Neutrophil (primary cell): ENCODE results near the gene TFPI2.

Experiments
- H3K27ac ChIP-seq: fragments of 200-600 bp; sonication (generic); 2 replicates; pipeline ENCODE4 v1.5.1; 2016; ENCODE audit warnings: mild to moderate bottlenecking, moderate library complexity
- H3K27me3 ChIP-seq: fragments of 200-600 bp; sonication (generic); 2 replicates; pipeline ENCODE4 v1.6.0; 2016; ENCODE audit warnings: mild to moderate bottlenecking
- H3K36me3 ChIP-seq: fragments of 200-600 bp; sonication (generic); 2 replicates; pipeline ENCODE4 v1.5.1; 2017
- H3K4me1 ChIP-seq, 2 experiments: fragments of 200-600 bp in 1 of 2; sonication (generic) in 1 of 2; 1 replicate in 1 of 2; 2 replicates in 1 of 2; pipeline versions ENCODE4 v1.5.1 to v1.6.1; 2013 to 2016; ENCODE audit warnings: low read depth in 1 of 2, low read length in 1 of 2, mild to moderate bottlenecking in 1 of 2, moderate library complexity in 1 of 2; ENCODE audit not compliant: control insufficient read depth in 1 of 2, insufficient read depth in 1 of 2
- H3K4me3 ChIP-seq, 2 experiments: fragments of 200-600 bp in 1 of 2; sonication (generic) in 1 of 2; 1 replicate in 1 of 2; 2 replicates in 1 of 2; pipeline ENCODE4 v1.5.1; 2013 to 2016; ENCODE audit warnings: low read depth in 1 of 2, low read length in 1 of 2, mild to moderate bottlenecking in 1 of 2, moderate library complexity in 1 of 2
- H3K9me3 ChIP-seq: fragments of 200-600 bp; sonication (generic); 2 replicates; pipeline ENCODE4 v1.5.1; 2016
- CTCF ChIP-seq: fragments of 200-600 bp; sonication (generic); IDR thresholded peaks from 2 replicates; pipeline ENCODE4 v1.5.1; 2016; ENCODE audit warnings: antibody characterized with exemption

Gene TFPI2

GRCh38 chr7:93883917-93884345 lies 6.6 kb downstream of the TFPI2 start:
- Histone ChIP-seq H3K27me3 (peaks cover 20% of the 10 kb centered on the region), H3K9me3 (no peaks in the 10 kb centered on the region), H3K27ac (no peak overlapping the region), H3K4me1 (no peaks in the 10 kb centered on the region), H3K36me3 (no peaks in the 10 kb centered on the region), H3K4me3 (no peak overlapping the region)
- no peak for TF ChIP-seq CTCF

- no peak for TF ChIP-seq CTCF
- Histone ChIP-seq H3K36me3 (no peaks in the 10 kb centered on the region), H3K4me1 (no peaks in the 10 kb centered on the region), H3K27me3 (peaks cover 14% of the 10 kb centered on the region), H3K9me3 (no peaks in the 10 kb centered on the region), H3K4me3 (no peak overlapping the region), H3K27ac (no peak overlapping the region)
Observed at GRCh38 chr7:93883078-93883916, 7.3 kb downstream of the TFPI2 start.

- Histone ChIP-seq H3K36me3 (no peaks in the 10 kb centered on the region), H3K27me3 (peaks cover 6% of the 10 kb centered on the region), H3K4me3 (no peak overlapping the region), H3K9me3 (no peaks in the 10 kb centered on the region), H3K4me1 (no peaks in the 10 kb centered on the region), H3K27ac (no peak overlapping the region)
- no peak for TF ChIP-seq CTCF
Observed at GRCh38 chr7:93882468-93882867, 8.1 kb downstream of the TFPI2 start.

- Histone ChIP-seq H3K9me3 (no peaks in the 10 kb centered on the region), H3K4me1 (no peaks in the 10 kb centered on the region), H3K27me3 (no peaks in the 10 kb centered on the region), H3K4me3 (no peak overlapping the region), H3K27ac (no peak overlapping the region), H3K36me3 (no peaks in the 10 kb centered on the region)
- TF ChIP-seq CTCF: no peak
Observed at GRCh38 chr7:93879356-93879755, 11.2 kb downstream of the TFPI2 start.

- no peaks in the 10 kb centered on the region for H3K27me3 ChIP-seq
- no peak overlapping the region for H3K4me3 ChIP-seq
- no peak for TF ChIP-seq CTCF
- H3K9me3 ChIP-seq: no peaks in the 10 kb centered on the region
- H3K4me1 ChIP-seq: no peaks in the 10 kb centered on the region
- no peaks in the 10 kb centered on the region for H3K36me3 ChIP-seq
- no peak overlapping the region for H3K27ac ChIP-seq
Observed at GRCh38 chr7:93877742-93878141, 12.8 kb downstream of the TFPI2 start.
